H9 (cell line): ENCODE data around the gene MAN1A1. TPM values are rescaled to one million over a fixed set of nuclear protein-coding genes. Genes with fewer than 3 reads are reported as not detected.

Experiments used
- DNase-seq: peaks from one replicate; pipeline ENCODE4 v3.0.0-alpha.2; 2017
- H2AFZ ChIP-seq: one replicate; pipeline ENCODE4 v1.6.1; 2013; ENCODE audit warnings: mild to moderate bottlenecking, low read length, control low read depth, moderate library complexity
- H2AK5ac ChIP-seq: 2 replicates; pipeline ENCODE4 v1.6.1; 2013; ENCODE audit warnings: low read length, control low read depth, mixed read lengths; ENCODE audit not compliant: insufficient read length
- H2BK120ac ChIP-seq: one replicate; pipeline ENCODE4 v1.6.1; 2013; ENCODE audit warnings: low read depth, mild to moderate bottlenecking, low read length, control low read depth, inconsistent platforms; ENCODE audit not compliant: poor library complexity, severe bottlenecking
- H2BK12ac ChIP-seq: 2 replicates; pipeline ENCODE4 v1.6.1; 2013; ENCODE audit warnings: low read length, control low read depth, mixed read lengths, low read depth; ENCODE audit not compliant: insufficient read length
- H2BK15ac ChIP-seq: 2 replicates; pipeline ENCODE4 v1.6.1; 2013; ENCODE audit warnings: low read depth, low read length, control low read depth
- H2BK20ac ChIP-seq: one replicate; pipeline ENCODE4 v1.6.1; 2013; ENCODE audit warnings: low read depth, mild to moderate bottlenecking, low read length, control low read depth, inconsistent platforms; ENCODE audit not compliant: poor library complexity, severe bottlenecking
- H2BK5ac ChIP-seq: 2 replicates; pipeline ENCODE4 v1.6.1; 2013; ENCODE audit warnings: low read length, control low read depth, mixed read lengths; ENCODE audit not compliant: insufficient read length
- H3K14ac ChIP-seq: 2 replicates; pipeline ENCODE4 v1.6.1; 2013; ENCODE audit warnings: low read length, control low read depth; ENCODE audit not compliant: insufficient read depth
- H3K18ac ChIP-seq: 2 replicates; pipeline ENCODE4 v1.6.1; 2013; ENCODE audit warnings: low read depth, mild to moderate bottlenecking, mixed read lengths, low read length, control low read depth; ENCODE audit not compliant: insufficient read length
- H3K23ac ChIP-seq: 2 replicates; pipeline ENCODE4 v1.6.1; 2013; ENCODE audit warnings: low read length, control low read depth, mixed read lengths, low read depth; ENCODE audit not compliant: insufficient read length
- H3K23me2 ChIP-seq: 2 replicates; pipeline ENCODE4 v1.6.1; 2013; ENCODE audit warnings: low read depth, mild to moderate bottlenecking, mixed read lengths, low read length, control low read depth; ENCODE audit not compliant: insufficient read length, poor library complexity, severe bottlenecking
- H3K27ac ChIP-seq: 2 replicates; pipeline ENCODE4 v1.5.1; 2013; ENCODE audit warnings: low read length, control low read depth, mixed read lengths, low read depth; ENCODE audit not compliant: insufficient read length
- H3K27me3 ChIP-seq: 2 replicates; pipeline ENCODE4 v1.6.1; 2013; ENCODE audit warnings: low read length, control low read depth, inconsistent platforms; ENCODE audit not compliant: insufficient read depth
- H3K4ac ChIP-seq: 2 replicates; pipeline ENCODE4 v1.6.1; 2013; ENCODE audit warnings: low read depth, mild to moderate bottlenecking, control low read depth, inconsistent platforms, low read length, moderate library complexity
- H3K4me1 ChIP-seq: 2 replicates; pipeline ENCODE4 v1.6.1; 2013; ENCODE audit warnings: low read length, control low read depth, inconsistent platforms; ENCODE audit not compliant: insufficient read depth
- H3K4me2 ChIP-seq: 2 replicates; pipeline ENCODE4 v1.6.1; 2013; ENCODE audit warnings: low read length, control low read depth, mixed read lengths; ENCODE audit not compliant: insufficient read length, insufficient read depth
- H3K56ac ChIP-seq: 2 replicates; pipeline ENCODE4 v1.6.1; 2013; ENCODE audit warnings: low read depth, mild to moderate bottlenecking, mixed read lengths, low read length, control low read depth; ENCODE audit not compliant: insufficient read length
- H3K79me1 ChIP-seq: 2 replicates; pipeline ENCODE4 v1.6.1; 2013; ENCODE audit warnings: low read depth, mild to moderate bottlenecking, moderate library complexity, low read length, control low read depth, inconsistent platforms; ENCODE audit not compliant: insufficient read depth, poor library complexity, severe bottlenecking
- H3K79me2 ChIP-seq: 2 replicates; pipeline ENCODE4 v1.6.1; 2013; ENCODE audit warnings: low read length, control low read depth, inconsistent platforms; ENCODE audit not compliant: insufficient read depth
- H3K9ac ChIP-seq: 2 replicates; pipeline ENCODE4 v1.6.1; 2013; ENCODE audit warnings: low read length, control low read depth, mixed read lengths; ENCODE audit not compliant: insufficient read length; ENCODE audit errors: extremely low read depth
- H3K9me3 ChIP-seq: one replicate; pipeline ENCODE4 v1.6.1; 2013; ENCODE audit warnings: low read depth, low read length, inconsistent platforms; ENCODE audit not compliant: control insufficient read depth
- H3T11ph ChIP-seq: one replicate; pipeline ENCODE4 v1.6.1; 2013; ENCODE audit warnings: mild to moderate bottlenecking, low read length, control low read depth, inconsistent platforms
- H4K20me1 ChIP-seq: one replicate; pipeline ENCODE4 v1.6.1; 2013; ENCODE audit not compliant: control insufficient read depth, insufficient read length, insufficient read depth
- H4K5ac ChIP-seq: 2 replicates; pipeline ENCODE4 v1.6.1; 2013; ENCODE audit warnings: low read depth, mild to moderate bottlenecking, mixed read lengths, low read length, control low read depth; ENCODE audit not compliant: insufficient read length
- H4K8ac ChIP-seq: replicated peaks from 2 replicates; pipeline ENCODE4 v1.6.1; 2013; ENCODE audit warnings: low read length, control low read depth, mixed read lengths, low read depth; ENCODE audit not compliant: insufficient read length
- H4K91ac ChIP-seq: 2 replicates; pipeline ENCODE4 v1.6.1; 2013; ENCODE audit warnings: low read depth, mild to moderate bottlenecking, moderate library complexity, mixed read lengths, low read length, control low read depth; ENCODE audit not compliant: insufficient read length
- H3K27ac Mint-ChIP-seq, 3 experiments: 2 replicates in 2 of 3; 3 replicates in 1 of 3; pipeline ENCODE4 v1.8.0; 2020 to 2021; ENCODE audit warnings: mixed read lengths in 3 of 3, mild to moderate bottlenecking in 1 of 3, moderate library complexity in 1 of 3
- H3K27me3 Mint-ChIP-seq: 2 replicates; pipeline ENCODE4 v1.8.0; 2021; ENCODE audit warnings: low read depth, mild to moderate bottlenecking, moderate library complexity, mixed read lengths
- H3K36me3 Mint-ChIP-seq, 3 experiments: 2 replicates in 2 of 3; 3 replicates in 1 of 3; pipeline ENCODE4 v1.8.0; 2020 to 2021; ENCODE audit warnings: low read depth in 3 of 3, mixed read lengths in 3 of 3; ENCODE audit not compliant: insufficient read depth in 1 of 3
- H3K4me1 Mint-ChIP-seq, 2 experiments: 2 replicates each; pipeline ENCODE4 v1.8.0; 2020; ENCODE audit warnings: mixed read lengths in 2 of 2
- H3K4me3 Mint-ChIP-seq, 2 experiments: 2 replicates in 1 of 2; 3 replicates in 1 of 2; pipeline ENCODE4 v1.8.0; 2020 to 2021; ENCODE audit warnings: mild to moderate bottlenecking in 2 of 2, mixed read lengths in 2 of 2, moderate library complexity in 1 of 2
- H3K9me3 Mint-ChIP-seq, 2 experiments: 2 replicates in 1 of 2; 3 replicates in 1 of 2; pipeline ENCODE4 v1.8.0; 2020; ENCODE audit warnings: mild to moderate bottlenecking in 2 of 2, mixed read lengths in 2 of 2, moderate library complexity in 1 of 2
- WGBS: extraction: QIAGEN DNeasy Blood & Tissue Kit; methylation state at CpG from one replicate; pipeline ENCODE4 v1.1.7; 2013; ENCODE audit warnings: missing lambda C conversion rate, low lambda C conversion rate, mixed read lengths; ENCODE audit not compliant: insufficient read length; ENCODE audit errors: extremely low coverage; 5-methylcytosine and 5-hydroxymethylcytosine counted together
- total RNA-seq: library from RNA; stranded (reverse); gene quantifications from 2 replicates; pipeline ENCODE4 v1.2.1, GENCODE V29; 2021
- TF ChIP-seq, protein P1 (sequence below): fragments of 200-600 bp; sonication (generic); conservative IDR thresholded peaks from 3 replicates; pipeline ENCODE4 v1.8.0; 2021; ENCODE audit warnings: antibody characterized with exemption, mild to moderate bottlenecking

The MAN1A1 gene
- total RNA-seq, 1 experiment from 2014 or later = 1.6 TPM

DNA sequence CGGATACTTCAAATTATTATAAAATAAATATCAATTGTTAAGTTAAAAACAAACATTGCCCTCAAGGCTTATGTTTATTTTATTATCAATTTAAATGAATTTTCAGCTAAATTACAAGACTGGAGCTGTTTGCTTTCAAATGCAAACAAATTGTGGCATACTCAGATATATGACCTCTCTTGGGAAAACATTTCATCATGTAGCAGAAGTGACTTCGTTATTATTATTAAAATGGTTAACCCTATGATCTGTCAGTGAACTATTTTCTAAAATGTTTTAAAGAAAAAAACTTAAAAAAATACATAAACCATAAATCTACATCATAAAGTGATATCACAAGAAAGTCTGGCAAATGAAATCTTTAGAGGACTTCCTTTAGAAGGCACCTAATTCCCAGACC, 72.5 kb downstream of the MAN1A1 start:
- no peak overlapping the region for H3K27ac Mint-ChIP-seq
- no peak overlapping the region for H2BK120ac ChIP-seq
- no peak overlapping the region for H3T11ph ChIP-seq

More for the DNA sequence above, 72.5 kb downstream of the MAN1A1 start:
- Histone ChIP-seq H2AK5ac (no peak overlapping the region), H3K79me1 (no peaks in the 10 kb centered on the region), H3K4ac (no peak overlapping the region), H3K18ac (no peak overlapping the region), H3K9ac (no peak overlapping the region), H2BK20ac (no peak overlapping the region), H3K4me2 (no peak overlapping the region), H4K20me1 (no peaks in the 10 kb centered on the region), H2BK15ac (no peak overlapping the region), H3K9me3 (no peaks in the 10 kb centered on the region), H3K4me1 (no peaks in the 10 kb centered on the region), H4K5ac (no peak overlapping the region), H2AFZ (no peak overlapping the region), H3K56ac (no peak overlapping the region), H4K91ac (no peak overlapping the region), H4K8ac (no peak overlapping the region), H3K79me2 (no peaks in the 10 kb centered on the region), H2BK5ac (no peak overlapping the region), H3K27me3 (no peaks in the 10 kb centered on the region), H3K23me2 (no peaks in the 10 kb centered on the region), H3K27ac (no peak overlapping the region), H3K23ac (no peak overlapping the region), H3K14ac (no peak overlapping the region), H2BK12ac (no peak overlapping the region)
- Mint-ChIP-seq H3K9me3 (no peaks in the 10 kb centered on the region), H3K27me3 (no peaks in the 10 kb centered on the region), H3K4me1 (no peaks in the 10 kb centered on the region), H3K4me3 (no peak overlapping the region), H3K36me3 (no peaks in the 10 kb centered on the region)
- WGBS = no CpG with 5 or more reads among the region's 2 CpGs
- TF ChIP-seq, protein P1, sequence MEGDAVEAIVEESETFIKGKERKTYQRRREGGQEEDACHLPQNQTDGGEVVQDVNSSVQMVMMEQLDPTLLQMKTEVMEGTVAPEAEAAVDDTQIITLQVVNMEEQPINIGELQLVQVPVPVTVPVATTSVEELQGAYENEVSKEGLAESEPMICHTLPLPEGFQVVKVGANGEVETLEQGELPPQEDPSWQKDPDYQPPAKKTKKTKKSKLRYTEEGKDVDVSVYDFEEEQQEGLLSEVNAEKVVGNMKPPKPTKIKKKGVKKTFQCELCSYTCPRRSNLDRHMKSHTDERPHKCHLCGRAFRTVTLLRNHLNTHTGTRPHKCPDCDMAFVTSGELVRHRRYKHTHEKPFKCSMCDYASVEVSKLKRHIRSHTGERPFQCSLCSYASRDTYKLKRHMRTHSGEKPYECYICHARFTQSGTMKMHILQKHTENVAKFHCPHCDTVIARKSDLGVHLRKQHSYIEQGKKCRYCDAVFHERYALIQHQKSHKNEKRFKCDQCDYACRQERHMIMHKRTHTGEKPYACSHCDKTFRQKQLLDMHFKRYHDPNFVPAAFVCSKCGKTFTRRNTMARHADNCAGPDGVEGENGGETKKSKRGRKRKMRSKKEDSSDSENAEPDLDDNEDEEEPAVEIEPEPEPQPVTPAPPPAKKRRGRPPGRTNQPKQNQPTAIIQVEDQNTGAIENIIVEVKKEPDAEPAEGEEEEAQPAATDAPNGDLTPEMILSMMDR = no peak
- no peak for DNase-seq
